SKM-1 (cell line): ENCODE measurements around the gene OCIAD2.
"Not testable (repeated sequence)": the region's sequence is repeated elsewhere in the genome, so short reads cannot be mapped to it uniquely, and the experiment has no call there.

Source experiments
- DNase-seq: peaks from one replicate; lab custom pipeline; 2025; ENCODE audit not compliant: unreplicated experiment; lab: John Stamatoyannopoulos, UW

OCIAD2 gene

GRCh38 chr4:48854982-48855381, 51.6 kb downstream of the OCIAD2 start:
- DNase-seq: no peak

GRCh38 chr4:48854395-48854683, 52.2 kb downstream of the OCIAD2 start:
- DNase-seq: no peak

GRCh38 chr4:48853604-48854394, 52.8 kb downstream of the OCIAD2 start:
- no peak for DNase-seq

DNA sequence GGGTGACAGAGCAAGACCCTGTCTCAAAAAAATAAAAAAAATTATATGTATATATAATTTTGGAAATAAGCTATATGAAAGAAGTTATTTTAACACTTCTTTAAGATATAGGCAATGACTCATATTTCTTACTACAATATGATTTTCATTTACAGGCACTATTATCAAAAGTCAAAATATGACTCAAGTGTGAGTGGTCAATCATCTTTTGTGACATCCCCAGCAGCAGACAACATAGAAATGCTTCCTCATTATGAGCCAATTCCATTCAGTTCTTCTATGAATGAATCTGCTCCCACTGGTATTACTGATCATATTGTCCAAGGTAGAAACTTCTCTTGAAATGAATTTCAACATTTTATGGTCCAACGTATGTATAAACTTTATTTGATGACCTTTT, 54.9 kb downstream of the OCIAD2 start:
- DNase-seq: no peak

DNA sequence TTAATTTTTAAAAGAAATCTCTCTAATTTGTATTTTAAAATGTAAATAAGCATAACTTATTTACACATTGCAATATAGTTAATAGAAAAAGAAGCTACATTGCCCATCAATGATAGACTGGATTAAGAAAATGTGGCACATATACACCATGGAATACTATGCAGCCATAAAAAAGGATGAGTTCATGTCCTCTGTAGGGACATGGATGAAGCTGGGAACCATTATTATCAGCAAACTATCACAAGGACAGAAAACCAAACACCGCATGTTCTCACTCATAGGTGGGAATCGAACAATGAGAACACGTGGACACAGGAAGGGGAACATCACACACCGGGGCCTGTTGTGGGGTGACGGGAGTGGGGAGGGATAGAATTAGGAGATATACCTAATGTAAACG, 57.8 kb downstream of the OCIAD2 start:
- DNase-seq: not testable (repeated sequence)

- no peak for DNase-seq
These were observed 61.7 kb downstream of the OCIAD2 start for GRCh38 chr4:48844843-48845242.

GRCh38 chr4:48841045-48841827, 65.3 kb downstream of the OCIAD2 start:
- no peak for DNase-seq

DNA sequence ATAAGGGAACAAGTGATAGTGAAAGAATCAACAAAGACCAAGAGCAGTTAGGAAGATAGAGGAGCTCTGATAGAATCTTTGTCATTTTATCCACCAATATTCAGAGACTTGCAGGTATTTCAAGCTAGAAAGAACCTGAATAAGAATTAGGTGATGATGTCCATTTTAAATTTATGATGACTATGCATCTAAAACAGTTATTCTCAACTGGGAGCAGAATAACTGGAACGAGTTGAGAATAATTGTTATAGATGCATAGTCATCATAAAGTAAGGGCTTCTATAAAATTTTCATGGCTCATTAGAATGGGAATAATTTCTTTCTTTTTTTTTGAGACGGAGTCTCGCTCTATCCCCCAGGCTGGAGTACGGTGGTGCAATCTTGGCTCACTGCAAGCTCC, 69.9 kb downstream of the OCIAD2 start:
- no peak for DNase-seq
